ENCODE measurements around the gene DNM3. TPM values are rescaled to one million over a fixed set of nuclear protein-coding genes. Genes with fewer than 3 reads are reported as not detected.

DNM3 gene
- total and polyA plus RNA-seq, 2 donors (not counting 1 experiment from before 2014, with no cell fraction given): 1.0 to 1.3 TPM

- CTCF ChIA-PET: interaction anchor here (0.7 to 1.1 kb wide), 2 partner anchors 39 to 227 kb away, joined by 3 read pairs; no protein-coding TSS in a partner anchor
- no peaks in the 10 kb centered on the region for H3K4me1 Mint-ChIP-seq
- Histone ChIP-seq H3K27me3 (replicated peaks in 1 of 4; ENCODE audit: control extremely low read depth in 1 of 4, control insufficient read depth in 3 of 4, insufficient read depth in 4 of 4, low read length in 3 of 4) (no peaks in the 10 kb centered on the region), H3K9ac (ENCODE audit: low read length) (no peak overlapping the region), H2AFZ (ENCODE audit: insufficient read depth, low read depth, low read length, poor library complexity, severe bottlenecking) (no peak overlapping the region), H3K4me1 (ENCODE audit: control insufficient read depth in 2 of 2, insufficient read depth in 2 of 2, low read length in 2 of 2) (no peaks in the 10 kb centered on the region), H3K79me2 (ENCODE audit: control insufficient read depth, insufficient read depth, low read length) (no peaks in the 10 kb centered on the region), H3K9me3 (ENCODE audit: control extremely low read depth in 1 of 3, control insufficient read depth in 2 of 3, insufficient read depth in 1 of 3, low read length in 2 of 3) (no peaks in the 10 kb centered on the region), H3K27ac (ENCODE audit: low read length in 2 of 2) (no peak overlapping the region), H4K20me1 (ENCODE audit: control insufficient read depth, insufficient read depth, low read length, poor library complexity, severe bottlenecking) (no peaks in the 10 kb centered on the region), H3K4me2 (replicated peaks; ENCODE audit: low read depth, low read length, poor library complexity, severe bottlenecking) (no peak overlapping the region), H3K36me3 (replicated peaks in 1 of 2; ENCODE audit: control extremely low read depth in 1 of 2, control insufficient read depth in 1 of 2, extremely low read depth in 1 of 2, insufficient read depth in 2 of 2, low read length in 1 of 2) (no peaks in the 10 kb centered on the region), H3K4me3 (ENCODE audit: control extremely low read depth in 1 of 5, extremely low read depth in 1 of 5, insufficient read depth in 1 of 5, low read depth in 2 of 5, low read length in 4 of 5) (no peak overlapping the region)
- no peaks in the 10 kb centered on the region for H3K9me3 Mint-ChIP-seq (ENCODE audit: insufficient read depth)
- ATAC-seq (ENCODE audit: low read depth): no peak
- POLR2A ChIA-PET: no interaction called here
- no peak overlapping the region for H3K27ac Mint-ChIP-seq
- WGBS (ENCODE audit: insufficient coverage): 93% methylated on average over 2 of the region's 5 CpGs
- no peak for DNase-seq
- H3K27me3 Mint-ChIP-seq: no peaks in the 10 kb centered on the region
- H3K4me3 Mint-ChIP-seq: no peak overlapping the region
- intact Hi-C loops (cut with micrococcal nuclease): no loop called here
- no peak for TF ChIP-seq EZH2 (IDR thresholded peaks at IDR 0.05; ENCODE audit: borderline replicate concordance, insufficient read depth, low read depth, low read length, poor library complexity, severe bottlenecking)
- TF ChIP-seq, protein P1, sequence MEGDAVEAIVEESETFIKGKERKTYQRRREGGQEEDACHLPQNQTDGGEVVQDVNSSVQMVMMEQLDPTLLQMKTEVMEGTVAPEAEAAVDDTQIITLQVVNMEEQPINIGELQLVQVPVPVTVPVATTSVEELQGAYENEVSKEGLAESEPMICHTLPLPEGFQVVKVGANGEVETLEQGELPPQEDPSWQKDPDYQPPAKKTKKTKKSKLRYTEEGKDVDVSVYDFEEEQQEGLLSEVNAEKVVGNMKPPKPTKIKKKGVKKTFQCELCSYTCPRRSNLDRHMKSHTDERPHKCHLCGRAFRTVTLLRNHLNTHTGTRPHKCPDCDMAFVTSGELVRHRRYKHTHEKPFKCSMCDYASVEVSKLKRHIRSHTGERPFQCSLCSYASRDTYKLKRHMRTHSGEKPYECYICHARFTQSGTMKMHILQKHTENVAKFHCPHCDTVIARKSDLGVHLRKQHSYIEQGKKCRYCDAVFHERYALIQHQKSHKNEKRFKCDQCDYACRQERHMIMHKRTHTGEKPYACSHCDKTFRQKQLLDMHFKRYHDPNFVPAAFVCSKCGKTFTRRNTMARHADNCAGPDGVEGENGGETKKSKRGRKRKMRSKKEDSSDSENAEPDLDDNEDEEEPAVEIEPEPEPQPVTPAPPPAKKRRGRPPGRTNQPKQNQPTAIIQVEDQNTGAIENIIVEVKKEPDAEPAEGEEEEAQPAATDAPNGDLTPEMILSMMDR (IDR thresholded peaks at IDR 0.05): no peak
Measured at GRCh38 chr1:172172352-172172831, 331.1 kb downstream of the DNM3 start.

DNA sequence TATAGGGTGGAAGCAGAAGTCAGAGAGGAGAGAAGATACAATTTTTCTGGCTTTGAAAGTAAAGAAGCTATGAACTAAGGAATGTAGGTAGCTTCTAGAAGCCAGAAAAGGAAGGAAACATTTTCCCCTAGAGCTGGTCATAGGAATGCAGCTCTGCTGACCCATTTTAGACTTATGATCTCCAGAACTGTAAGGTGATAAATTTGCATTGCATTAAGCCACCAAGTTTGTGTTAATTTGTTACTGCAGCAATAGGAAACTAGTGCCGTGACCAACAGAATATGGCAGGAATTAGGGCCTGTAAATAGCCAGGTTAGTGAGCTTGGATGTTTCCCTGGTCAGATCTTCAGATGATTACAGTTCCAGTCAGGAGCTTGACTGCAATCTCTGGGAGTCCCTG, 334.9 kb downstream of the DNM3 start:
- Mint-ChIP-seq H3K27me3 (no peaks in the 10 kb centered on the region), H3K4me1 (peaks cover 10% of the 10 kb centered on the region), H3K27ac (no peak overlapping the region), H3K9me3 (ENCODE audit: insufficient read depth) (no peaks in the 10 kb centered on the region), H3K4me3 (no peak overlapping the region)
- no peaks in the 10 kb centered on the region for H4K20me1 ChIP-seq (ENCODE audit: control insufficient read depth, insufficient read depth, low read length, poor library complexity, severe bottlenecking)
- CTCF ChIA-PET: interaction anchor here (1.1 kb wide), 1 partner anchor 174 kb away, joined by 3 read pairs; no protein-coding TSS in a partner anchor
- H3K27me3 ChIP-seq (replicated peaks in 1 of 4; ENCODE audit: control extremely low read depth in 1 of 4, control insufficient read depth in 3 of 4, insufficient read depth in 4 of 4, low read length in 3 of 4): no peaks in the 10 kb centered on the region
- H3K4me1 ChIP-seq (ENCODE audit: control insufficient read depth in 2 of 2, insufficient read depth in 2 of 2, low read length in 2 of 2): peaks cover 13% of the 10 kb centered on the region in 2 donors
- TF ChIP-seq EZH2 (IDR thresholded peaks at IDR 0.05; ENCODE audit: borderline replicate concordance, insufficient read depth, low read depth, low read length, poor library complexity, severe bottlenecking): no peak
- TF ChIP-seq, protein P1 (IDR thresholded peaks at IDR 0.05): no peak
- H3K4me3 ChIP-seq (ENCODE audit: control extremely low read depth in 1 of 5, extremely low read depth in 1 of 5, insufficient read depth in 1 of 5, low read depth in 2 of 5, low read length in 4 of 5): no peak overlapping the region
- no peak overlapping the region for H3K27ac ChIP-seq (ENCODE audit: low read length in 2 of 2)
- H3K79me2 ChIP-seq (ENCODE audit: control insufficient read depth, insufficient read depth, low read length): no peaks in the 10 kb centered on the region
- no peak overlapping the region for H3K4me2 ChIP-seq (replicated peaks; ENCODE audit: low read depth, low read length, poor library complexity, severe bottlenecking)
- H3K9ac ChIP-seq (ENCODE audit: low read length): no peak overlapping the region
- intact Hi-C loops (cut with micrococcal nuclease): no loop called here
- POLR2A ChIA-PET: no interaction called here
- H3K9me3 ChIP-seq (ENCODE audit: control extremely low read depth in 1 of 3, control insufficient read depth in 2 of 3, insufficient read depth in 1 of 3, low read length in 2 of 3): no peaks in the 10 kb centered on the region
- DNase-seq (no peak), ATAC-seq (ENCODE audit: low read depth) (no peak)
- no peak overlapping the region for H2AFZ ChIP-seq (ENCODE audit: insufficient read depth, low read depth, low read length, poor library complexity, severe bottlenecking)
- WGBS (ENCODE audit: insufficient coverage): 100% methylated on average over 1 of the region's 1 CpG
- H3K36me3 ChIP-seq (replicated peaks in 1 of 2; ENCODE audit: control extremely low read depth in 1 of 2, control insufficient read depth in 1 of 2, extremely low read depth in 1 of 2, insufficient read depth in 2 of 2, low read length in 1 of 2): no peaks in the 10 kb centered on the region
